ENCODE data around the gene SPAG7.

DNA sequence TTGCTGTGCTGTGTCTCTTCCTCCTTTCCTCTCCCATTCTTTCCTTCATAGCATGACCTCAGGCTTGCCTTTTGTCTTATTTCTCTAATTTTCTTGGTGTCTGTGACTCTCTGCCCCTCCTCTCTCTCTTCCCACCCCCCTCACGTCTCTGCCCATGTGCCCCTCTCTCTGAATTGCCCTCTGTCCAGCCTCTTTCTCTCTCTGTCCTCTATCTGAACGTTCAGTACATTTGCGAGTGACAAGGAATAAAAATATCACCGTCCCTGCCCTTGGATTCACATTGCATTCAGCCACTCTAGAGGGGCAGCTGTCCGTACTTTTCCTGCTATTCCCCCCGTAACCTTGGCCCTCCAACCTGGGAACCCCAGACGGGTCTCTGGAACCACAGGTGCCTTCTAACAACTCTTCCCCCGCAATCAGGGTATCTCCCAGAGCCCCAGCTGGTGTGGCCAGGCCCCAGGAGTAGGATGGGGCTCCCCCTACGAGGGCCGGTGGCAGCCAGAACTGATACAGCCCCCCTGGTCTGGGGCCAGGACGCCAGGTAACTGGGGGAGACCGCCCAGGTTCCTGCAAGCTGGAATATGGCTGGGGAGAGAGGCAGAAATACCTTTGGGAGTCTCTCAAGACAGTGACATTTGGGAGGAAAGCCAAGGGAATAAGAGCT, 31.9 kb upstream of the SPAG7 start:
- TF ChIP-seq NR3C1 (CRISPR knock-in tag; conservative IDR thresholded peaks at IDR 0.05; ENCODE audit: low read depth) (no peak), CREM (CRISPR knock-in tag; IDR thresholded peaks at IDR 0.05) (no peak), SP1 (CRISPR knock-in tag; conservative IDR thresholded peaks at IDR 0.05) (no peak), TP53 (CRISPR knock-in tag; IDR thresholded peaks at IDR 0.05) (no peak), JUN (CRISPR knock-in tag; IDR thresholded peaks at IDR 0.05) (no peak)
- TF ChIP-seq, protein P1, sequence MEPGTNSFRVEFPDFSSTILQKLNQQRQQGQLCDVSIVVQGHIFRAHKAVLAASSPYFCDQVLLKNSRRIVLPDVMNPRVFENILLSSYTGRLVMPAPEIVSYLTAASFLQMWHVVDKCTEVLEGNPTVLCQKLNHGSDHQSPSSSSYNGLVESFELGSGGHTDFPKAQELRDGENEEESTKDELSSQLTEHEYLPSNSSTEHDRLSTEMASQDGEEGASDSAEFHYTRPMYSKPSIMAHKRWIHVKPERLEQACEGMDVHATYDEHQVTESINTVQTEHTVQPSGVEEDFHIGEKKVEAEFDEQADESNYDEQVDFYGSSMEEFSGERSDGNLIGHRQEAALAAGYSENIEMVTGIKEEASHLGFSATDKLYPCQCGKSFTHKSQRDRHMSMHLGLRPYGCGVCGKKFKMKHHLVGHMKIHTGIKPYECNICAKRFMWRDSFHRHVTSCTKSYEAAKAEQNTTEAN (CRISPR knock-in tag; IDR thresholded peaks at IDR 0.05), result no peak
- TF ChIP-seq, protein P2, sequence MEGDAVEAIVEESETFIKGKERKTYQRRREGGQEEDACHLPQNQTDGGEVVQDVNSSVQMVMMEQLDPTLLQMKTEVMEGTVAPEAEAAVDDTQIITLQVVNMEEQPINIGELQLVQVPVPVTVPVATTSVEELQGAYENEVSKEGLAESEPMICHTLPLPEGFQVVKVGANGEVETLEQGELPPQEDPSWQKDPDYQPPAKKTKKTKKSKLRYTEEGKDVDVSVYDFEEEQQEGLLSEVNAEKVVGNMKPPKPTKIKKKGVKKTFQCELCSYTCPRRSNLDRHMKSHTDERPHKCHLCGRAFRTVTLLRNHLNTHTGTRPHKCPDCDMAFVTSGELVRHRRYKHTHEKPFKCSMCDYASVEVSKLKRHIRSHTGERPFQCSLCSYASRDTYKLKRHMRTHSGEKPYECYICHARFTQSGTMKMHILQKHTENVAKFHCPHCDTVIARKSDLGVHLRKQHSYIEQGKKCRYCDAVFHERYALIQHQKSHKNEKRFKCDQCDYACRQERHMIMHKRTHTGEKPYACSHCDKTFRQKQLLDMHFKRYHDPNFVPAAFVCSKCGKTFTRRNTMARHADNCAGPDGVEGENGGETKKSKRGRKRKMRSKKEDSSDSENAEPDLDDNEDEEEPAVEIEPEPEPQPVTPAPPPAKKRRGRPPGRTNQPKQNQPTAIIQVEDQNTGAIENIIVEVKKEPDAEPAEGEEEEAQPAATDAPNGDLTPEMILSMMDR (IDR thresholded peaks at IDR 0.05), result no peak
- TF ChIP-seq, protein P3, sequence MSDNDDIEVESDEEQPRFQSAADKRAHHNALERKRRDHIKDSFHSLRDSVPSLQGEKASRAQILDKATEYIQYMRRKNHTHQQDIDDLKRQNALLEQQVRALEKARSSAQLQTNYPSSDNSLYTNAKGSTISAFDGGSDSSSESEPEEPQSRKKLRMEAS (CRISPR knock-in tag; IDR thresholded peaks at IDR 0.05), result no peak
- TF ChIP-seq, protein P4, sequence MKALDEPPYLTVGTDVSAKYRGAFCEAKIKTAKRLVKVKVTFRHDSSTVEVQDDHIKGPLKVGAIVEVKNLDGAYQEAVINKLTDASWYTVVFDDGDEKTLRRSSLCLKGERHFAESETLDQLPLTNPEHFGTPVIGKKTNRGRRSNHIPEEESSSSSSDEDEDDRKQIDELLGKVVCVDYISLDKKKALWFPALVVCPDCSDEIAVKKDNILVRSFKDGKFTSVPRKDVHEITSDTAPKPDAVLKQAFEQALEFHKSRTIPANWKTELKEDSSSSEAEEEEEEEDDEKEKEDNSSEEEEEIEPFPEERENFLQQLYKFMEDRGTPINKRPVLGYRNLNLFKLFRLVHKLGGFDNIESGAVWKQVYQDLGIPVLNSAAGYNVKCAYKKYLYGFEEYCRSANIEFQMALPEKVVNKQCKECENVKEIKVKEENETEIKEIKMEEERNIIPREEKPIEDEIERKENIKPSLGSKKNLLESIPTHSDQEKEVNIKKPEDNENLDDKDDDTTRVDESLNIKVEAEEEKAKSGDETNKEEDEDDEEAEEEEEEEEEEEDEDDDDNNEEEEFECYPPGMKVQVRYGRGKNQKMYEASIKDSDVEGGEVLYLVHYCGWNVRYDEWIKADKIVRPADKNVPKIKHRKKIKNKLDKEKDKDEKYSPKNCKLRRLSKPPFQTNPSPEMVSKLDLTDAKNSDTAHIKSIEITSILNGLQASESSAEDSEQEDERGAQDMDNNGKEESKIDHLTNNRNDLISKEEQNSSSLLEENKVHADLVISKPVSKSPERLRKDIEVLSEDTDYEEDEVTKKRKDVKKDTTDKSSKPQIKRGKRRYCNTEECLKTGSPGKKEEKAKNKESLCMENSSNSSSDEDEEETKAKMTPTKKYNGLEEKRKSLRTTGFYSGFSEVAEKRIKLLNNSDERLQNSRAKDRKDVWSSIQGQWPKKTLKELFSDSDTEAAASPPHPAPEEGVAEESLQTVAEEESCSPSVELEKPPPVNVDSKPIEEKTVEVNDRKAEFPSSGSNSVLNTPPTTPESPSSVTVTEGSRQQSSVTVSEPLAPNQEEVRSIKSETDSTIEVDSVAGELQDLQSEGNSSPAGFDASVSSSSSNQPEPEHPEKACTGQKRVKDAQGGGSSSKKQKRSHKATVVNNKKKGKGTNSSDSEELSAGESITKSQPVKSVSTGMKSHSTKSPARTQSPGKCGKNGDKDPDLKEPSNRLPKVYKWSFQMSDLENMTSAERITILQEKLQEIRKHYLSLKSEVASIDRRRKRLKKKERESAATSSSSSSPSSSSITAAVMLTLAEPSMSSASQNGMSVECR (CRISPR knock-in tag; IDR thresholded peaks at IDR 0.05; ENCODE audit: borderline replicate concordance), result no peak
